ENCODE results near the gene CARD19.
"Not testable (repeated sequence)": the region's sequence is repeated elsewhere in the genome, so short reads cannot be mapped to it uniquely, and the experiment has no call there.

CARD19 gene

GRCh38 chr9:93116072-93116961, 20.3 kb downstream of the CARD19 start:
- no peak overlapping the region for H2BK120ac ChIP-seq (ENCODE audit: low read depth, low read length)
- peak overlapping the region; percentile 17 for H3K23ac ChIP-seq (ENCODE audit: low read depth, low read length, poor library complexity)
- no peaks in the 10 kb centered on the region for H3K9me3 ChIP-seq (replicated peaks in 1 of 2; ENCODE audit: control insufficient read depth in 2 of 2, insufficient read depth in 1 of 2, low read depth in 1 of 2, low read length in 2 of 2)
- H3K27ac ChIP-seq (replicated peaks; ENCODE audit: low read length): no peak overlapping the region
- H3K4me3 ChIP-seq (ENCODE audit: low read length in 2 of 2): peak overlapping the region in 1 of 2 donors; percentile 46
- peaks cover 0 to 5% of the 10 kb centered on the region in 2 donors for H3K4me1 ChIP-seq (ENCODE audit: control insufficient read depth in 2 of 2, insufficient read depth in 1 of 2, low read depth in 1 of 2, low read length in 2 of 2)
- no peaks in the 10 kb centered on the region for H3K79me1 ChIP-seq (ENCODE audit: low read depth, low read length)
- peak overlapping the region; percentile 24 for H3K9ac ChIP-seq (ENCODE audit: low read depth, low read length, poor library complexity)
- peak overlapping the region; percentile 15 for H2BK15ac ChIP-seq (ENCODE audit: low read length)
- H2BK5ac ChIP-seq (ENCODE audit: low read length): no peak overlapping the region
- no CpG with 5 or more reads among the region's 17 CpGs for WGBS, 2 donors (ENCODE audit: extremely low coverage in 2 of 2, insufficient read length in 2 of 2, insufficient replicate concordance in 1 of 2)
- no peak overlapping the region for H4K91ac ChIP-seq (ENCODE audit: low read depth, low read length, poor library complexity)
- peak overlapping the region; percentile 64 for H3K14ac ChIP-seq (ENCODE audit: low read length)
- H2AFZ ChIP-seq (ENCODE audit: low read length): no peak overlapping the region
- H3K4ac ChIP-seq (ENCODE audit: low read length): peak overlapping the region; percentile 84
- peak overlapping the region; percentile 82 for H4K8ac ChIP-seq (ENCODE audit: low read depth, low read length)
- peak overlapping the region; percentile 84 for H2AK5ac ChIP-seq (ENCODE audit: low read depth, low read length)
- H3K4me2 ChIP-seq (ENCODE audit: insufficient read depth, low read length, poor library complexity, severe bottlenecking): peak overlapping the region; percentile 11
- DNase-seq (ENCODE audit: low spot score): no peak
- H2BK12ac ChIP-seq (ENCODE audit: low read length): no peak overlapping the region
- no peaks in the 10 kb centered on the region for H3K27me3 ChIP-seq (ENCODE audit: control insufficient read depth in 3 of 3, insufficient read depth in 3 of 3, low read depth in 1 of 3, low read length in 3 of 3)
- H3K36me3 ChIP-seq (replicated peaks in 1 of 2; ENCODE audit: control insufficient read depth in 2 of 2, insufficient read depth in 2 of 2, low read length in 2 of 2): no peaks in the 10 kb centered on the region
- H3K18ac ChIP-seq (ENCODE audit: low read length): peak overlapping the region; percentile 15

GRCh38 chr9:93117521-93117920, 21.5 kb downstream of the CARD19 start:
- not testable (repeated sequence) for H3K9ac ChIP-seq (ENCODE audit: low read depth, low read length, poor library complexity); H3K36me3 ChIP-seq (replicated peaks in 1 of 2; ENCODE audit: control insufficient read depth in 2 of 2, insufficient read depth in 2 of 2, low read length in 2 of 2); H3K4me2 ChIP-seq (ENCODE audit: insufficient read depth, low read length, poor library complexity, severe bottlenecking); H4K91ac ChIP-seq (ENCODE audit: low read depth, low read length, poor library complexity); H2BK5ac ChIP-seq (ENCODE audit: low read length); H2BK120ac ChIP-seq (ENCODE audit: low read depth, low read length); H3K4ac ChIP-seq (ENCODE audit: low read length); H3K9me3 ChIP-seq (replicated peaks in 1 of 2; ENCODE audit: control insufficient read depth in 2 of 2, insufficient read depth in 1 of 2, low read depth in 1 of 2, low read length in 2 of 2); H4K8ac ChIP-seq (ENCODE audit: low read depth, low read length); H2AK5ac ChIP-seq (ENCODE audit: low read depth, low read length); H3K23ac ChIP-seq (ENCODE audit: low read depth, low read length, poor library complexity); H3K4me1 ChIP-seq (ENCODE audit: control insufficient read depth in 2 of 2, insufficient read depth in 1 of 2, low read depth in 1 of 2, low read length in 2 of 2); H3K14ac ChIP-seq (ENCODE audit: low read length); H3K27me3 ChIP-seq (ENCODE audit: control insufficient read depth in 3 of 3, insufficient read depth in 3 of 3, low read depth in 1 of 3, low read length in 3 of 3); H3K27ac ChIP-seq (replicated peaks; ENCODE audit: low read length); H3K18ac ChIP-seq (ENCODE audit: low read length); H2BK15ac ChIP-seq (ENCODE audit: low read length); H3K79me1 ChIP-seq (ENCODE audit: low read depth, low read length); H2BK12ac ChIP-seq (ENCODE audit: low read length); H2AFZ ChIP-seq (ENCODE audit: low read length); H3K4me3 ChIP-seq (ENCODE audit: low read length in 2 of 2); DNase-seq (ENCODE audit: low spot score)
- no CpG with 5 or more reads among the region's 9 CpGs for WGBS, 2 donors (ENCODE audit: extremely low coverage in 2 of 2, insufficient read length in 2 of 2, insufficient replicate concordance in 1 of 2)

GRCh38 chr9:93117924-93118862, 22.2 kb downstream of the CARD19 start:
- Histone ChIP-seq H3K79me1 (ENCODE audit: low read depth, low read length) (no peaks in the 10 kb centered on the region), H3K9ac (ENCODE audit: low read depth, low read length, poor library complexity) (no peak overlapping the region), H3K27ac (replicated peaks; ENCODE audit: low read length) (no peak overlapping the region), H2AFZ (ENCODE audit: low read length) (no peak overlapping the region), H3K27me3 (ENCODE audit: control insufficient read depth in 3 of 3, insufficient read depth in 3 of 3, low read depth in 1 of 3, low read length in 3 of 3) (no peaks in the 10 kb centered on the region), H3K36me3 (replicated peaks in 1 of 2; ENCODE audit: control insufficient read depth in 2 of 2, insufficient read depth in 2 of 2, low read length in 2 of 2) (peaks cover 0 to 2% of the 10 kb centered on the region in 2 donors), H3K9me3 (replicated peaks in 1 of 2; ENCODE audit: control insufficient read depth in 2 of 2, insufficient read depth in 1 of 2, low read depth in 1 of 2, low read length in 2 of 2) (no peaks in the 10 kb centered on the region), H2BK120ac (ENCODE audit: low read depth, low read length) (no peak overlapping the region), H3K18ac (ENCODE audit: low read length) (no peak overlapping the region), H4K91ac (ENCODE audit: low read depth, low read length, poor library complexity) (no peak overlapping the region), H3K23ac (ENCODE audit: low read depth, low read length, poor library complexity) (no peak overlapping the region), H4K8ac (ENCODE audit: low read depth, low read length) (no peak overlapping the region), H2BK15ac (ENCODE audit: low read length) (no peak overlapping the region), H3K4me2 (ENCODE audit: insufficient read depth, low read length, poor library complexity, severe bottlenecking) (no peak overlapping the region), H2BK5ac (ENCODE audit: low read length) (no peak overlapping the region), H2BK12ac (ENCODE audit: low read length) (no peak overlapping the region), H3K4me1 (ENCODE audit: control insufficient read depth in 2 of 2, insufficient read depth in 1 of 2, low read depth in 1 of 2, low read length in 2 of 2) (peaks cover 0 to 5% of the 10 kb centered on the region in 2 donors), H3K4me3 (ENCODE audit: low read length in 2 of 2) (no peak overlapping the region), H3K14ac (ENCODE audit: low read length) (peak overlapping the region; percentile 31), H2AK5ac (ENCODE audit: low read depth, low read length) (no peak overlapping the region), H3K4ac (ENCODE audit: low read length) (no peak overlapping the region)
- no peak for DNase-seq (ENCODE audit: low spot score)
- 92 to 100% methylated on average over 3 to 4 of the region's 12 CpGs for WGBS, 2 donors (ENCODE audit: extremely low coverage in 2 of 2, insufficient read length in 2 of 2, insufficient replicate concordance in 1 of 2)
